ENCODE measurements around the gene HS6ST3. TPM values are rescaled to one million over a fixed set of nuclear protein-coding genes. Genes with fewer than 3 reads are reported as not detected.

HS6ST3 gene
- polyA plus RNA-seq, 4 donors: 2.7 to 3.9 (median 3.4) TPM

DNA sequence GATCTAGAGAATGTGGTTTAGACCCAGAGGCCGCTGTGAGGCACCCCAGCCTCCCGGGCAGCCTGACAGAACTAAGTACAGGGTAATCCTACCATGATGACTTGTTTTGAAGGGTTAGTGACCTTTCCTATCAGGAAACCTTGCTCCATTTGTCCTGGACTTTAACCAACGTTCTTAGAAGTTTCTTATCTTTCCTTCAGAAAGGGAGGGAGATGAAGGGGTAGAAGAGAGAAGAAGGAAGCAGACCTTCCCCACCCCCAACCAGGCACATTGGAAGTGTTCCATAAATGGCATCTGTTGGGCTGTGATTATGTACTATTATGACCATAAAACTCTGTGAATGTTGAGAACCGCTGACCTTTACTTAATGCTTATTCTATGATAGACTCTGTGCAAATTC lies 720.2 kb downstream of the HS6ST3 start:
- DNase-seq (ENCODE audit: low read depth in 4 of 4, low spot score in 2 of 4): no peak

DNA sequence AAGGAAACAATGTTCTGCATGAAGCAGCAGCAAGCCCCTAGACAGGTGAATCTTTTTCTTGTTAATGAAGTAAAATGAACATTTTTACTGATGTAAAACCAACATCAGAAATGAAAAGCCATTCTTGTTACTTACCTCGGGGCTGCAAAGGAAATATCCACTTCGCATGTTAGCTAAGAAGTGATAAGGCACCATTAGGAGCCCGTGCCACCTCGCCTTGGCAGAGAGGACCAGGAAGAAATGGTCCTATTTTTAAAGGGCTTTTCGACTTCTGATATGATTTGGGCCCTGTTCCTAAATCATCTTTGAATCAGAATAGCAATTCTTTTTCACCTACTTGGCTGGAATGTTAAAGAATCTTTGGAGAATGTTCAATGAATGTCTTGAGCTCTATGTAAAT lies 721.1 kb downstream of the HS6ST3 start:
- DNase-seq (ENCODE audit: low read depth in 4 of 4, low spot score in 2 of 4): no peak

DNA sequence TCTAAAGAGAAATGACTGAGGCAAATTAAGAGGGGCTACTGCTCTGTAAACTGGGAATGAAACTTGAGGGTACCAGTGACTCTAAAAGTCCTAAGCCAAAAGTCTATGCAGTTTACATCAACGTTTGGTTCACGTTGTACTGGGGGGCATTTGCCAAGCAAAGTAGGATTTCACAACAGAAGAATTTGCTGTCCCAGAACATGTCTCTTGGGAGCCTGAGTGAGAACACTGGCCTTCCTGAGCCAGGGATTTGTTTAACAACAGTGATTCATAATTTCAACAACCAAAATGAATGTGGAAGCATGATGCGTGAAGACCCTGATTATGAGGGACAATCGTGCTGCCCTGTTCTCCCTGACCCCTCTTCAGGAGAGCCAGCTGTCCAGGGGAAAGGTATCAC lies 726.4 kb downstream of the HS6ST3 start:
- no peak for DNase-seq (ENCODE audit: low read depth in 4 of 4, low spot score in 2 of 4)

DNA sequence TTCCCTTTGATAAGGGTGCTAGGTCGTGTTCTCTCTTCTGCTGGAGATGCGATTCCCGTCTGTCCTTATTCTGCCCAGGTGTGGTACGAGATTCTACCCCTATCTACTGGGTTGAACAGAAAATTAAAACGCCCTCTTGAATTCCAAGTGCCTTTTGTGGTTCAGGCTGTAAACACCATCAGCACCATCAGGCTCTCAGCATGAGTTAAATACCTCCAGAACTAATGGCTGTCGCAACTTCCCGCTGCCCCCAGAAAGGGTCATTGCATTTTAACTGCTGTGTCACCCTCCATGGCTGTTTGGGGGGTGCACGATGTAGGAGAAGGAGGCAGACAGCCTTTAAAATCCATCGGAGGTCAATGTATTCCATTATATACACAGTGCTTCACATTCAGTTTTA lies 727.0 kb downstream of the HS6ST3 start:
- no peak for DNase-seq (ENCODE audit: low read depth in 4 of 4, low spot score in 2 of 4)

DNA sequence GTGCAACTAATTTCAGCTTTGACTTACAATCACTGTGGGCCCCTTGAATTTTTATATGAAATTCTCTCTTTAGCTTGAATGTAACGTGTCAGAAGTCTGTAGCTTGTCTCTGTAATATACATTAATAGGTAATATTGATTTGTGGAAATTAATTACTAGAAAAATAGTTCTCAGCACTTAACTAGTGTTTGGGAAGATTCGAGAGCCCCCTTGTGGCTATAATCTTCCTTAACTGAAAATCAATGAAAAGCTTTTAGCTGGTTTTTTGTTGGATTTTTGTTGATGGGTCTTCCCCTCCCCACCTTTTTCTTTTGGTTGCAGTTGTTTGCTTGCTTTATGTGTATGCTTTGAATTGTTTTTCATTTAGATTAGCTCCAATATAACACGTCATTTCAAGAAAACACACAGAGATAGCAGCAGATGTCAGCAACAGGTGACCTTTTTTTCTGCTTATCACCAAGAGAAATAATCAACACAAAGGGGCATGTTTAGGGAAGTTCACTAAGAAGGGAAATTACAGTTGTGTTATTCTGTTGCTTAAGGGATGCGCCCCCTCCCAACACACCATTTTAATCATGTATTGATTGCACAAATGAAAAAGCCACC lies 727.5 kb downstream of the HS6ST3 start:
- peak in 2 of 4 donors; percentile 12 to 15 for DNase-seq (ENCODE audit: low read depth in 4 of 4, low spot score in 2 of 4)

DNA sequence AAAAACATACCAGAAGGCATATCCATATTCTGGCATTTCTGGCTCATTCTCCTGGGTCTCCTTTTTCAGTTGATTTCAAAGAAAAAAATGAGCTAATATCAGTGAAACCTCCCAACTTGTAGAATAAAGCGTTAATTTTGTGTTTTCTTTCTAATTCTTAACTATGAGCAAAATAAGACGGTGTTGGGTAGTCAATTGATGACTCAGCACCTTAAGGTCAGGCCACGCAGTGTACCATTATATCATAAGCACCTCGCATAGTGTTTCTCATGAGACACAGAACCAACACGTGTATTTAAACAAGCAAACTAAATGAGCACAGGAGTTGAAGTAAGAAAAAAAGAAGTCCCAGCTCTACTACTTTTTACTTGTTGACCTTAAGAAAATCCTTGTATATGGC lies 729.5 kb downstream of the HS6ST3 start:
- no peak for DNase-seq (ENCODE audit: low read depth in 4 of 4, low spot score in 2 of 4)

DNA sequence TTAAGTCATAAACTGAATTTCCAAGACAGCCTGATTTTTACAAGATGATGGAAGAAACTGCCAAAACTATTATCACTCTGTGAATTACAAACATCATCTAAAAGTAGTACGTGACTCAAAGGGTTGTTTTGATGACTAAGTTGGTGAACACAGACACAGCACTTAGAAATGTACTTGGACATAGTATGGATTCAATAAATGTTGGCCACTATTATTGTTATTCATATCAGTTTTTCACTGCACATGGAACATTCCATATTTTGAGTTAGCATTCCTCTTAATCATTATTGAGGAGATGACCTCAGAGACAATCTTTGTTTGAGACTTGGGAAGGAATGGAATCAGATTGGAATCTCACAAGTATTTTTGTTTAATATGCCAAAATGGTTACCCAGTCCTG lies 731.5 kb downstream of the HS6ST3 start:
- DNase-seq (ENCODE audit: low read depth in 4 of 4, low spot score in 2 of 4): no peak

DNA sequence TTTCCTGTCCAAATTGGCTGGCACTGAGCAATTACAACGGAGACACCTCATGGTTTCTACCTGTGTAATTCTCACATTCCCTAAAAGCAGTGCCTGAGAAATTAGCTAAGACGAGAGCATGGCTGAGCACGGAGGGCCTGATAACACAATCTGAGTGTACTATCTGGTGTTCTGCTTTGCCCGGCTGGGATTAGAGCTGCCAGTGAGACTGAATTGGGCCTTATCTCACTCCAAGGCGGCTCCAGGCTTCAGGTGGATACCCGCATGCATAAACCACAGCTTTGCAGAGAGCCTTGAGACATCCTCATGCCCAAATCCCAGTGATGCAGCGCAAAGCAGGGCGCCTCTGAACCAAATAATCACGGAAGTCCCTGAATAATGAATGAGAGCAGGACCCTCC lies 732.1 kb downstream of the HS6ST3 start:
- no peak for DNase-seq (ENCODE audit: low read depth in 4 of 4, low spot score in 2 of 4)

DNA sequence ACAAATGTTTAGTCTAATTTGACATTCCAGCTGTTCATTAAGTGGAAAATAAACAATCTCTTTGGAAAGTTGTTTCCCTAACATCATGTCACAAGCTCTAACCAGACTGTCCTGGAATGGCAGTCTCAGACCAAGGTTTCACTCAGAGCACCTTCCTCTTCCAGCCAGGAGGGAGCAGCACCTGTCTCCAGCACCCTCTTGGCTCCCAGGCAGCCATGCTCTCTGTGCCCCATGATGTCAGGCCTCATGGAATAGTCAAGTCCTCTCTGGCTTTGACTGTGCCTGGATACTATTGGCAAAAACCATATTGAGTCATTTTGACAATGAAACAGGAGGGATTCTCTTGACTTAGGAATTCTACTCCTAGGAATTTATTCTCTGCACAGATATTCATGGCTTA lies 733.0 kb downstream of the HS6ST3 start:
- no peak for DNase-seq (ENCODE audit: low read depth in 4 of 4, low spot score in 2 of 4)

DNA sequence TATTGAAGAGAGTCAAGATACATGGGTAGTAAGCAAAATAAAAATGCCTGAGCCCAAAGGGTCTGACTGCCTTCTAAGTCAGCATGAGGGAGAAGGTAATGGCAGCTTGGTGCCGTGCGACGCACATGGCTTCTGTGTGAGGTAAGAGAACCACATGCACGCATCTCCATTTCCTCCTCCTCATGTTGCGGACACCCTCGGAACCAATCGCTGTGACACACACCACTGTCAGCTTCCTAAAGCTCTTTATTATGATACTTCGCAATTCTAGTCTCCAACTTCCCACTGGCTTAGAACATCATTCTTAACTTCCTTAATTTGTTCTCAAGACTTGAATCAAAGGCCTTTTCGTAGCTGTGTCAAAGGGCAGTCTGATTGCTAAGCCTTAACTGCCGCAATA lies 734.2 kb downstream of the HS6ST3 start:
- no peak for DNase-seq (ENCODE audit: low read depth in 4 of 4, low spot score in 2 of 4)

DNA sequence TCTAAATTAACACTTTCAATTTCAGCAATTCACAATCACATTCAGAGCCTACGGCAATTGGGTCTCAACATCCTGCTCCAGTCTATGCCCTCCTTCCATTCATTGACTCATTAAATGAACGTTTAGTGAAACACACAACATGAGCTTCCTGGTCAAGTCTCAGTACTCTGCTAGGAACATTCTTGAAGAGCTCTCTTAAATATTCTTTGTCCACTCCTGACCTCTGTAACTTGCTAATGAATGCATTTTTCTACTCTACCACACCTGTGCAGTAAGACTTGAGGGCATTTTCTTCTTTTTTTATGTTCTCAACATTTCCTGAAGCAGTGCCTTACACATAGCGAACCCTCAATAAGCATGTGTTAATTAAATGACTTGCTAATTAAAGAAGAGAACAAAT lies 735.7 kb downstream of the HS6ST3 start:
- no peak for DNase-seq (ENCODE audit: low read depth in 4 of 4, low spot score in 2 of 4)

DNA sequence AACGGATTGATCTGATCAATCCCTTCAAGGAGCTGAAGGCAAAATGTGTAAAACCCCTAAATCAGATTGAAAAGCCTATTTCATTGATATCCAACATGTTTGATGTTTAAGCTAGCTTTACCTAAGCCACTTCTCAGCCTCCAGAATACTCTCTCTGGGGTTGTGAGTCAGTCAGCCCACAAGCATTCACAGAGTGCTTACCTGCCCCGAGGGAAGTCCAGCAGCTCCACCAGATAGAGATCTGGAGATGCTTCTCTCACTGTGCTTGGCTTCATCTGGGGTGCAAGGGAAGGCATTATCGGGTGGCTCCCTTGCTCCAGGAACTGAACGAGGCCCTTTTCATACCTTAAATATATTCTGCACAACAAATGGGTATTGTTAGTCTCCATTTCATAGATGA lies 744.7 kb downstream of the HS6ST3 start:
- DNase-seq (ENCODE audit: low read depth in 4 of 4, low spot score in 2 of 4): no peak

DNA sequence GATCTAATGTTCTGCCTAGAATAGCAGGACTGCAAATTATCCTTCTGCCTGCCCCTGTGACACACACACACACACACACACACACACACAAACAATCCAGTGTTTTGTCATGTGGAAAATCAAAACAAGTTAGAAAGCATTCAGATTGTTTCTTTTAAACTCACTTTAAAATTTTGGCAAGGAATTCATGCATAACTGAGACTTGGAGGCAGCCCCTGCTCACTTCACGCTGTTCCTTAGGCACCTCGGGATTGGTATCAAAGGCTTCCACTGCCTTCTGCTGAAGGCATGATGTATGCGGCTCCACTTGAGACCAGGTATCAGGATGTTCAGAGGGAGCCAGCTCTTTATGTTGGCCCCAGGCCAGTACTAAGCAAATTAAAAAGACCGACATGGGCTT lies 745.6 kb downstream of the HS6ST3 start:
- DNase-seq (ENCODE audit: low read depth in 4 of 4, low spot score in 2 of 4): no peak

DNA sequence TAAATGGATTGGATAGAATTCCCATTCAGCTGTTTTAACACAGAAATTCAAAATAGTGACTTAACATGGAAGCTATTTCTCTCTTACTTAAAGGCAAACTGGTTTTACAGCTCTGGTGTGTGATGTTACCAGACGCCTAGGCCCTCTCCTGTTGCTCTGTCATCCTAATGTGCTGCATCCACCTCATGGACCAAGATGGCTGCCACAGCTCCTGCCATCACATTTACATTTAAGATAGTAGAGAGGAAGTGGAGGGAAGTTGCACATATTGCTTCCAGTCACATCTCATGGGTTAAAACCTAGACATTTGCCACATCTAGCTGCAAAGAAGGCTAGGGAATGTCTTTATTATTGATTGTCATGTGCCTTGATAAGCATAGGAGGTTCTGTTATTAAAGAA lies 746.8 kb downstream of the HS6ST3 start:
- DNase-seq (ENCODE audit: low read depth in 4 of 4, low spot score in 2 of 4): no peak

DNA sequence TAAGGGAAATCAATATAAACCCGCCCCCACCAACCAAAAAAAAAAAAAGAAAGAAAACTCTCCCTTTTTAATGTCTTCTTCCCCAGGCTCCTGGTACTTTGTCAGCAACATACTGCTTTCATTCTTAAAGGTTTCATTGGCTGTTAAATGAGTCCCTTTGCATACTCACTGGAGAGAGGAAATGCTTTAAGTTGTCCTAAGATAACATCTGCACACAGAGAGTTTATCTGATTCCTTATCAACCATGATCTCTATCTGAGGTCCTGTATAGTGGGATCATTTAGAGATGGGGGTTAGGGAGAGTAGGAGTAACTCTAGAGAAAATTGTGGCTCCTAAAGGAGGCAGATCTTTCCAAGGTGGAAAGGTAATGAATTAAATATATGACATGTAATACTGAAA lies 747.9 kb downstream of the HS6ST3 start:
- DNase-seq (ENCODE audit: low read depth in 4 of 4, low spot score in 2 of 4): no peak

DNA sequence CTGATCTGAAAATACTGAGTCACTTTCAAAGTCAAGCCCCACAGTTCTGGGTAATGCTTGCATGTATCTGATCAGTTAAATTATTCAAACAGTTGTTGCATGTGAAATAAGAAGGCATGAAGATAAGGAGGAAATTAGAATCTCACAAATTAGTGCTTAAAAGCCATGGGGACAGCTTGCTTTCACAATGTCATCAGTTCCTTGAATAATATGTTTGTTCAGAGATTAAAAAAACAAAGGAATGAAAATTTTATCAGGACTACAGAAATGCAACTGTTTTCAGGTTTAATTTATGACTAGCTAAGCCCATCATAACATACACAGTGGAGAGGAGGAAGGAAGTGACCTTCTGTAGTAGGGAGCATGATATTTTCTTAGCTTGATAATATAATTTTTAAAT lies 754.3 kb downstream of the HS6ST3 start:
- DNase-seq (ENCODE audit: low read depth in 4 of 4, low spot score in 2 of 4): no peak

DNA sequence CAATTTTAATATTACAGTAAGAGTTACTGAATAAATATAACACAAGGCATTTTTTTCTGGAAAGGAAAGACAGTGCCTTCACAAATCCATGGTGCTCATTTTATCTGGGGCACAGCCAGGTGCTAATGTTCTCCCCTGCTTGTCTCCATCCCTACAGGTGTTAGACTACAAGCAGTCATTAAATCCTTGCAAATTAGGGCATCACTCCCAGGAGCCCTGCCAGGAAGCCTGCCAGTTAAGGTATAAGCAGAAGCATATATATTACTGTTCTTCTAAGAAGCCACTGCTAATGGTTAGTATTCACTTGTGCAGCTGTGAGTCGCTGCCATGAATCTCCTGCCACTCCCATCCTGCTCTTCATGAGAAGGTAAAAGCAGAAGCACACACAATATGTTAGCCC lies 754.7 kb downstream of the HS6ST3 start:
- DNase-seq (ENCODE audit: low read depth in 4 of 4, low spot score in 2 of 4): no peak

DNA sequence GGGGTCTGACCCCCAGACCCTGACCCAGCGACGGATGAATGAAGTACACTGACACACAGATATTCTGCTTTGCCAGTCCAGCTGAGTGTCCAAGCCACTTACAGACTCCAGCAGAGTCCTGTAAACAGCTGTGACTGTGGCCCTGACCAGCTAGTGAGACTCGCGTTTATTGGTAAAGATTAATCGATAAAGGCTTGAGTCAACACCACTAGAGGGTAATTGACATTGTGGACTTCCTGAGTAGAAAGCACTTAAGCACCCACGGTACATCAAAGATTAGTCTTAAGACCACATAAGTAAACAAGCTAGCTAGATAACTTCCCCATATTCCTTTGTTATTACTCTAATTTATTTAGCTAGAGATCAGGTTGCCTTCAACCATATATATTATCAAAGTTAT lies 758.4 kb downstream of the HS6ST3 start:
- DNase-seq (ENCODE audit: low read depth in 4 of 4, low spot score in 2 of 4): no peak

DNA sequence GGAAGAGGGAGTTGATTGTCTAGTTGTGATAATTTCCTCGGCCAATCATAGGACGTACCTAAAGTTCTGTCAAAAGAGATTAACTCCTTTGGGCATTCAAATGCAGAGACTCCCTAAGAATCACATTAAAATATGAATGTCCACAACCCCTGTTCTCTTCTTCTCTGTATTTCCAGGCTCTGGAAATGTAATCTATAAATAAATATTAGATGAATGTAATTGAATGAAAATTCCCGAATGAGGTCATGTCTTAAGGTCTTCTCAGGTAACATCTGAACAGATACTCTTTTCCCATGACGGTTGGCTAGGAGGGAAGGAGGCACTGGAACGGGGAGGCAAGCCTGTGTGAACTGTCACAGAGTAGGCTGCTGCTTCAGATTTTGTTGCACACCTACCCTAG lies 759.2 kb downstream of the HS6ST3 start:
- DNase-seq (ENCODE audit: low read depth in 4 of 4, low spot score in 2 of 4): no peak

DNA sequence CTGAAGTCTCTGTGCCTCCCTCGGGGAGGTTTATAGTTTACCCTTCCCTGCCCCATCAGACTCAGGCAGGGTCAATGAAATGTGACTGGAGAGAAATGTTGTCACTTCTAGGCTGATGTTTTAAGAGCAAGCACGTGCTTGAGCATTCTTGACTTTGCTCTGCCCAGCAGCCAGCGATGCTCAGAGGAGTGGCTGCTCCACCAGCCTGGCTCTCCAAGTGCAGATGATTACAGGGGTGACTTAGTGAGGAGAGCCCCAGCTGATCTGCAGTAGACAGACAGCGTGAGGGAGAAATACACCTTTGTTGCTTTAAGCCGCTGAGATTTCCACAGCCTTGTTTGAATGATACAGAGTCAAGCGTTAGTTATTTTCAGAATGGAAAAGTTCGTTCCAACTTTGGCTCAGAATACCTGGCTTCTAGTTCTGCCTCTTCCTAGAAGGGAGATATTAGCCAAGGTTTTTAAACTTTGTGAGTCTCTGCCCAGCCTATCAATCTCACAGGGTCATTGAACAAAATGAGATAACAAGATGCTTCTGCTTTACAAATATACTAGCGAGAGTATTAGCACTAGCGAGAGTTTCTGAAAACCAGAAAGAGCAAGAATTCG lies 760.7 kb downstream of the HS6ST3 start:
- no peak for DNase-seq (ENCODE audit: low read depth in 4 of 4, low spot score in 2 of 4)

DNA sequence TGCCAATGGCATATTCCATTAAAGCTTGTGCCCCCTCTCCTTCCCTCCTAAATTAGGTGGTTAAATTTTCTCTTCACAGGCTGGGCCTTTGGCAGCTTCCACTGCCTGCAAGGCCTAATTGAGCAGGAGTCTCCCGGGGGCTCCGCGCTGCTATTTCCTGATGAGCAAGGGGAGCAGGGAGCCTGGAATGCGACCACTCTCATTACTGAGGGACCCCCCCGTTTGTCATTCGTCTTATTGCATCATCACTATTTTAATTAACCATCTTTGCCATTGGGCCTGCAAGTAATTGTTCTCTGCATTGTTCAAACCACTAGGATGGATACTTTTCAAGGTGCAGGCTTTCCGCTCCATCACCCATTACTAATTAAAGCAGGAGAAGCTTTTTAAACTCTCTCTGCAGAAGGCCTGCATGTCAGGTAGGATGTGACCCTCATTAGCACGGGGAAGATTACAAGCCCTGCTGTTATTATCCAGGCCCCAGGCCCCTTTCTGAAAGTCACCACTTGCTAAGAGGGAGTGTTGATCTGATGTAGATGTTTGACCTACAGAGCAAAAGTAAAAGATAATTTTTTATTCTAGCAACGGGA lies 762.0 kb downstream of the HS6ST3 start:
- DNase-seq (ENCODE audit: low read depth in 4 of 4, low spot score in 2 of 4): no peak

DNA sequence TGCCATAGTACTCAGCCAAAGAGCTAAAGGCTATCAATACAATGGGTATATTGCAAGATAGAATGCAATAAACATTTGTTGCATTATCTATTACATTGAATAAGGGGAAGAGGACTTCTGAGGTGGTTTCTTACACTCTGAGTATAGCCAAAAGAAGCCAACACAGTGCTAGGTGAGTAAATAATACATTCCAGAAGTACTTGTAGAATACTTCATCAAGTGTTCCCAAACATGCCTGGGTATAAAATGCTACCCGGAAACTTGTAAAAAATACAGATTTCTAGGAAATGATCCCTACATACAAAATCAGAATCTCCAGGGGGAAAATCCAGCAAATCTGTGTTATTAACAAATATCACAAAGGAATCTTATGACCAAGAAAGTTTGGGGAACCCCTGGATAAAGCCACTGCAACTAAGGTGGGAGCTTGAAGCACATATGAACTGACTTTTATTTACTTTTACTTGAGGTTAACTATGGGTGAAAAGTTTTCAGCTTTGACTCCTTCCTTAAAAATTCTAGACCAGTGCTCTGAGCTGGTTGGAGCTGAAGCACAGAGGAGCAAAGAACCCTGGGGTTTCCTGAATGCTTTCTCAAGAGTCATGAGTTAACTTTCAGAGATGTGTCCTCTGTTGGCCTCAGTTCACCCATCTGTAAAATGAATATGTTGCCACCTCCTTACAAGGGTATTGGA lies 768.4 kb downstream of the HS6ST3 start:
- DNase-seq (ENCODE audit: low read depth in 4 of 4, low spot score in 2 of 4): no peak
